GM12878 (cell line): Measurements from ENCODE around the gene EEF2K. TPM values are rescaled to one million over a fixed set of nuclear protein-coding genes. Genes with fewer than 3 reads are reported as not detected.

Experiments
- ATAC-seq: fragments of 200-7000 bp; cut with Tn5 transposase; 3 replicates; pipeline ENCODE4 v1.9.1; 2020; ENCODE audit warnings: mild to moderate bottlenecking, moderate library complexity
- BruUV-seq: library from RNA; stranded (reverse); fragments of 400-500 nt; replicated peaks from 2 replicates; lab custom pipeline; 2021; lab: Mats Ljungman, UMichigan
- CTCF ChIA-PET: fragments of 300-600 bp; sonication (Branson Sonifier 250); formaldehyde crosslinking; extraction: SDS; loops from one replicate; lab custom pipeline; 2021; ENCODE audit warnings: inconsistent platforms; lab: Yijun Ruan, JAX
- POLR2A ChIA-PET: fragments of 350-600 bp; formaldehyde crosslinking; extraction: SDS; loops from one replicate; lab custom pipeline; 2021; ENCODE audit warnings: inconsistent platforms; lab: Charles Lee
- RAD21 ChIA-PET: fragments of 300-600 bp; sonication (Branson Sonifier 250); formaldehyde crosslinking; loops from one replicate; lab custom pipeline; 2023; ENCODE audit warnings: antibody characterized with exemption; ENCODE audit not compliant: unreplicated experiment; lab: Charles Lee
- SMC1A ChIA-PET: fragments of 300-600 bp; sonication (Branson Sonifier 250); formaldehyde crosslinking; loops from one replicate; lab custom pipeline; 2023; ENCODE audit not compliant: unreplicated experiment, uncharacterized antibody; lab: Charles Lee
- DNase-seq: peaks from one replicate; pipeline ENCODE4 v3.0.0-alpha.2; 2011; ENCODE audit warnings: low read depth, low spot score
- FAIRE-seq: peaks from 3 replicates; lab custom pipeline; 2011; peaks lifted over from hg19 to GRCh38; lab: Jason Lieb, UNC
- H2AFZ ChIP-seq: 2 replicates; pipeline ENCODE4 v1.6.0; 2011; ENCODE audit warnings: low read depth, low read length, control low read depth; ENCODE audit not compliant: control insufficient read depth
- H3K27ac ChIP-seq: 2 replicates; pipeline ENCODE4 v1.5.1; 2011; ENCODE audit warnings: control low read depth; ENCODE audit not compliant: control insufficient read depth, insufficient read depth
- H3K27me3 ChIP-seq, 2 experiments: replicated peaks in 1 of 2; 2 replicates each; pipeline versions ENCODE4 v1.6.0 to v1.6.1; 2011; ENCODE audit warnings: low read length in 1 of 2; ENCODE audit not compliant: control insufficient read depth in 2 of 2, insufficient read depth in 2 of 2
- H3K36me3 ChIP-seq, 2 experiments: 2 replicates each; pipeline ENCODE4 v1.5.1; 2011; ENCODE audit warnings: low read length in 1 of 2; ENCODE audit not compliant: control insufficient read depth in 2 of 2, insufficient read depth in 2 of 2
- H3K4me1 ChIP-seq: 2 replicates; pipeline ENCODE4 v1.6.1; 2011; ENCODE audit warnings: mild to moderate bottlenecking, low read length, moderate library complexity, mixed read lengths; ENCODE audit not compliant: control insufficient read depth, insufficient read depth
- H3K4me2 ChIP-seq: 2 replicates; pipeline ENCODE4 v1.6.0; 2011; ENCODE audit warnings: control low read depth; ENCODE audit not compliant: control insufficient read depth, insufficient read depth
- H3K4me3 ChIP-seq: fragments of 200-600 bp; sonication (generic); 2 replicates; pipeline ENCODE4 v1.5.1; 2016
- H3K79me2 ChIP-seq: 2 replicates; pipeline ENCODE4 v1.6.0; 2011; ENCODE audit warnings: low read length; ENCODE audit not compliant: control insufficient read depth, insufficient read depth
- H3K9ac ChIP-seq: 2 replicates; pipeline ENCODE4 v1.8.0; 2011; ENCODE audit warnings: low read length, control low read depth, mixed read lengths; ENCODE audit not compliant: control insufficient read depth, insufficient read depth
- H3K9me3 ChIP-seq: replicated peaks from 3 replicates; pipeline ENCODE4 v1.5.1; 2011; ENCODE audit warnings: mild to moderate bottlenecking, low read length; ENCODE audit not compliant: control insufficient read depth, insufficient read depth
- H4K20me1 ChIP-seq: 2 replicates; pipeline ENCODE4 v1.6.0; 2011; ENCODE audit not compliant: control insufficient read depth, insufficient read depth
- ASH2L ChIP-seq: fragments of 300-600, 200-600 bp; sonication (generic); IDR thresholded peaks from 2 replicates; pipeline ENCODE4 v1.6.1; 2017; ENCODE audit warnings: low read depth, mild to moderate bottlenecking, borderline replicate concordance
- ATF2 ChIP-seq: IDR thresholded peaks from 2 replicates; pipeline ENCODE4 v1.6.1; 2012; ENCODE audit warnings: low read length, inconsistent platforms
- CBFB ChIP-seq: IDR thresholded peaks from 2 replicates; pipeline ENCODE4 v1.6.1; 2016; ENCODE audit warnings: antibody characterized with exemption, low read depth
- FOXK2 ChIP-seq: fragments of 450-650 bp; IDR thresholded peaks from 2 replicates; pipeline ENCODE4 v1.6.1; 2017; ENCODE audit warnings: mild to moderate bottlenecking, moderate library complexity
- LARP7 ChIP-seq: fragments of 450-650 bp; IDR thresholded peaks from 2 replicates; pipeline ENCODE4 v1.6.1; 2017; ENCODE audit warnings: mild to moderate bottlenecking
- MYB ChIP-seq: fragments of 150-350 bp; IDR thresholded peaks from 2 replicates; pipeline ENCODE4 v1.6.1; 2014; ENCODE audit warnings: mild to moderate bottlenecking, low read depth, low read length, borderline replicate concordance
- NFYB ChIP-seq: IDR thresholded peaks from 2 replicates; pipeline ENCODE4 v1.6.1; 2011; ENCODE audit warnings: low read depth, mild to moderate bottlenecking, low read length, improper control_type of control experiment, moderate library complexity; ENCODE audit not compliant: insufficient read depth
- RB1 ChIP-seq: fragments of 450-650 bp; formaldehyde crosslinking; IDR thresholded peaks from 2 replicates; pipeline ENCODE4 v1.6.1; 2017; ENCODE audit warnings: mild to moderate bottlenecking, borderline replicate concordance
- REST ChIP-seq: IDR thresholded peaks from 2 replicates; pipeline ENCODE4 v1.6.1; 2012; ENCODE audit warnings: mild to moderate bottlenecking, low read depth, low read length
- RFX5 ChIP-seq: IDR thresholded peaks from 2 replicates; pipeline ENCODE4 v1.6.1; 2011; ENCODE audit warnings: low read depth, low read length, improper control_type of control experiment
- SMC3 ChIP-seq: IDR thresholded peaks from 2 replicates; pipeline ENCODE4 v1.6.1; 2011; ENCODE audit warnings: low read length, improper control_type of control experiment, borderline replicate concordance
- SUZ12 ChIP-seq: fragments of 200-600 bp; sonication (generic); IDR thresholded peaks from one replicate; pipeline ENCODE4 v1.6.1; 2018; ENCODE audit warnings: antibody characterized with exemption, mild to moderate bottlenecking; ENCODE audit not compliant: unreplicated experiment
- WGBS: methylation state at CpG from one replicate; pipeline ENCODE4 v1.1.6; 2016; ENCODE audit warnings: low lambda C conversion rate; ENCODE audit not compliant: insufficient replicate concordance, insufficient coverage; ENCODE audit errors: missing lambda C conversion rate; 5-methylcytosine and 5-hydroxymethylcytosine counted together
- in situ Hi-C: fragments of 300-500 bp; cut with MboI; formaldehyde crosslinking; loops from 9 replicates; pipeline ENCODE4 v1.14.3; 2018; ENCODE audit warnings: mixed read lengths
- intact Hi-C: fragments of 100-400 bp; cut with micrococcal nuclease; formaldehyde crosslinking; loops from one replicate; pipeline ENCODE4 v1.14.2; 2022; ENCODE audit not compliant: unreplicated experiment
- polyA plus RNA-seq, 11 experiments: library from polyadenylated mRNA; depleted of rRNA in 4 of 11; unstranded in 6 of 11; stranded (reverse) in 5 of 11; fragments of >200 nt; fragmentation: Nextera tagmentation in 4 of 11; fragmentation: Illumina TruSeq in 1 of 11; extraction: Ambion mirVana in 4 of 11; extraction: Trizol in 1 of 11; gene quantifications; 1 replicate in 1 of 11; 2 replicates in 10 of 11; pipeline versions ENCODE4 v1.2.1 to v1.2.3, GENCODE V29; 2011 to 2016; ENCODE audit warnings: inconsistent platforms in 2 of 11, missing spikeins in 2 of 11, low read depth in 1 of 11
- total RNA-seq, 4 experiments: library from RNA; depleted of rRNA in 3 of 4; stranded (reverse); fragments of >200 nt in 3 of 4; fragmentation: Illumina TruSeq in 1 of 4; extraction: Trizol in 1 of 4; gene quantifications; 2 replicates each; pipeline versions ENCODE4 v1.2.1 to v1.2.3, GENCODE V29; 2013 to 2021

EEF2K gene
- total and polyA plus RNA-seq, 10 of the 15 experiments (the other 5 are each of a cell fraction or from before 2014, with no cell fraction given) = 2.0 to 29.6 (median 12.2) TPM

- in situ Hi-C loops = loop anchor here (5.0 kb wide), 2 partner anchors 52 to 182 kb away; partner anchors contain the start of gene PDZD9
Measured at GRCh38 chr16:22184615-22184968, 21.5 kb upstream of the EEF2K start.

More at GRCh38 chr16:22184615-22184968, 21.5 kb upstream of the EEF2K start:
- ChIA-PET CTCF (interaction anchor here (0.5 to 7.4 kb wide), 8 partner anchors 10 to 488 kb away, joined by 3 to 101 read pairs (median 4); partner anchors contain the start of gene MOSMO), POLR2A (no interaction called here), SMC1A (interaction anchor here (0.6 to 6.0 kb wide), 3 partner anchors 9 to 899 kb away, joined by 3 to 69 read pairs (median 3); no protein-coding TSS in a partner anchor), RAD21 (interaction anchor here (1.0 kb wide), 2 partner anchors 107 to 115 kb away, joined by 3 to 4 read pairs; no protein-coding TSS in a partner anchor)
- no peak overlapping the region for H3K27ac ChIP-seq
- H3K79me2 ChIP-seq = no peaks in the 10 kb centered on the region
- no peak for DNase-seq
- ATAC-seq = no peak
- H4K20me1 ChIP-seq = no peaks in the 10 kb centered on the region
- H3K9ac ChIP-seq = no peak overlapping the region
- H3K4me2 ChIP-seq = no peak overlapping the region
- H2AFZ ChIP-seq = no peak overlapping the region
- no peak overlapping the region for H3K4me3 ChIP-seq
- no peaks in the 10 kb centered on the region for H3K36me3 ChIP-seq
- TF ChIP-seq LARP7 (no peak), ATF2 (no peak), RFX5 (no peak), ASH2L (no peak), SMC3 (no peak), FOXK2 (no peak), RB1 (no peak), SUZ12 (no peak), MYB (no peak), REST (no peak), NFYB (no peak), CBFB (no peak)
- H3K4me1 ChIP-seq = peaks cover 16% of the 10 kb centered on the region
- 78% methylated on average over 6 of the region's 6 CpGs for WGBS
- H3K9me3 ChIP-seq = no peaks in the 10 kb centered on the region
- FAIRE-seq = no peak
- H3K27me3 ChIP-seq = no peaks in the 10 kb centered on the region
- intact Hi-C loops = no loop called here
- BruUV-seq = no TSS peak
